ENCODE measurements around the gene JHY.

The JHY gene

DNA sequence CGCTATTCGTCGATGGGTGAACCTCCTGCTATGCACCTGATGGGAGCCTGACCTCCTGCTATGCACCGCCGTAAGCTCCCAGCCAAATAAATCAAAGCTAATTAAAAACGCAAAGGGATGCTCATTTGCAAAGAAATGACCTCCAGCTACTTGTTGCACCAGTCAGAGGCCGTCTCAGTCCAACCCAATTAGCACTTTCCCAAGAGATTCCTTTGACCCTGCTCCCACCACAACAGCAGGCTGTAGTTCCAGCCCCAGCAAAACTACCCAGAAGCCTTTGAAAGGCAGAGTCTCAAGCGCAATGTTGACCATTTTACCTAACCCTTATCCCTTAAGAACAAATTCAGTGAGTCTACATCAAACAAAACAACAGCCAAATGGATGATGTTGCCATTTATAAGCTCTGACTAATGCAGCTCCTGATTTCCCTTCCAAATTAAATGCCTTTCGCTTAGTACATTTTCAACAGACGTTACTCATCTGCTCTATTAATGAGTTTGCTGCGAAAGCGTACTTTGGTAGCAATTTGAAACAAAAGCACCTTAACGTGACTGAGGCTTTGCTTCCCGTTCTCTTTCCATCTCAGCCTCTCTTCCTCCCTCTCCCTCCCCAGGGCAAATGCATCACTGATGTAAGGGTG, 116.3 kb downstream of the JHY start:
- CTCF ChIA-PET = interaction anchor here (0.6 kb wide), 1 partner anchor 420 kb away, joined by 3 read pairs; no protein-coding TSS in a partner anchor

GRCh38 chr11:123000721-123001120, 118.2 kb downstream of the JHY start:
- TF ChIP-seq SUZ12 (IDR thresholded peaks at IDR 0.05) (no peak), ZNF384 (IDR thresholded peaks at IDR 0.05) (no peak), ELF4 (IDR thresholded peaks at IDR 0.05) (no peak), FOXA1 (IDR thresholded peaks at IDR 0.05) (no peak), NFRKB (IDR thresholded peaks at IDR 0.05) (no peak), PKNOX1 (IDR thresholded peaks at IDR 0.05) (no peak), ARNT (IDR thresholded peaks at IDR 0.05) (no peak), FOXM1 (IDR thresholded peaks at IDR 0.05; ENCODE audit: borderline replicate concordance) (no peak), FOXK2 (IDR thresholded peaks at IDR 0.05) (no peak), HDGF (IDR thresholded peaks at IDR 0.05; ENCODE audit: borderline replicate concordance) (no peak), BHLHE40 (IDR thresholded peaks at IDR 0.05; ENCODE audit: borderline replicate concordance) (no peak), SP1 (IDR thresholded peaks at IDR 0.05) (no peak), LEF1 (IDR thresholded peaks at IDR 0.05; ENCODE audit: borderline replicate concordance) (no peak), TARDBP (IDR thresholded peaks at IDR 0.05) (no peak), CTBP1 (IDR thresholded peaks at IDR 0.05; ENCODE audit: borderline replicate concordance) (no peak), L3MBTL2 (conservative IDR thresholded peaks at IDR 0.05) (no peak)
- DNase-seq (ENCODE audit: extremely low spot score) = no peak
- CTCF ChIA-PET = no interaction called here
- POLR2A ChIA-PET = no interaction called here

More for the DNA sequence above, 116.3 kb downstream of the JHY start:
- POLR2A ChIA-PET = no interaction called here
- TF ChIP-seq ZNF384 (IDR thresholded peaks at IDR 0.05) (no peak), FOXA1 (IDR thresholded peaks at IDR 0.05) (no peak), PKNOX1 (IDR thresholded peaks at IDR 0.05) (no peak), CTBP1 (IDR thresholded peaks at IDR 0.05; ENCODE audit: borderline replicate concordance) (no peak), L3MBTL2 (conservative IDR thresholded peaks at IDR 0.05) (no peak), TARDBP (IDR thresholded peaks at IDR 0.05) (no peak), FOXM1 (IDR thresholded peaks at IDR 0.05; ENCODE audit: borderline replicate concordance) (no peak)
- DNase-seq (ENCODE audit: extremely low spot score) = no peak

- TF ChIP-seq FOXK2 (IDR thresholded peaks at IDR 0.05) (no peak), HDGF (IDR thresholded peaks at IDR 0.05; ENCODE audit: borderline replicate concordance) (no peak)
- ChIA-PET CTCF (interaction anchor here (0.7 kb wide), 1 partner anchor 695 kb away, joined by 3 read pairs; no protein-coding TSS in a partner anchor), POLR2A (no interaction called here)
- no peak for DNase-seq (ENCODE audit: extremely low spot score)
Measured at GRCh38 chr11:123006860-123007542, 124.4 kb downstream of the JHY start.

All from HEK293T (cell line).